Measurements from ENCODE around the gene NTRK3.

Gene NTRK3

DNA sequence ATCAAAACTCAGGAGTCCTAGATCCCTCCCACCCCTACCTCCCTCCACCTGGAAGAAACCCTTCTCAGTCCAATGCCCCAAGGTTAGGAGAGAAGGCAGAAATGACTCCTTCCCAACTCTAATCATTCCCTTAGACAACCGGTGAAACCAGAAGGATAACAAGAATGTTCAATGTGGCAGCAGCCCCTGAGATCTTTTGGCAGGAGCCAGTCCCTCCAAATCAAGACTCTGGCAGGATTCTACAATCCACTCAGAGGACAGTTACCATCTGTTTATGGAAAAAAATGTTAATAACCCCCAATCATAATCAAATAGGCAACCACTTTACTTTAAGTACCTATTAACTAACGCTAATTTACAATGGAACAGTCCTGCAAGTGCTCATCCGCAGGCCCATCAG is 136.5 kb downstream of the NTRK3 start:
- DNase-seq (ENCODE audit: low read depth in 2 of 2), result no peak

GRCh38 chr15:88118741-88119140 is 137.8 kb downstream of the NTRK3 start:
- DNase-seq (ENCODE audit: low read depth in 2 of 2), result no peak

DNA sequence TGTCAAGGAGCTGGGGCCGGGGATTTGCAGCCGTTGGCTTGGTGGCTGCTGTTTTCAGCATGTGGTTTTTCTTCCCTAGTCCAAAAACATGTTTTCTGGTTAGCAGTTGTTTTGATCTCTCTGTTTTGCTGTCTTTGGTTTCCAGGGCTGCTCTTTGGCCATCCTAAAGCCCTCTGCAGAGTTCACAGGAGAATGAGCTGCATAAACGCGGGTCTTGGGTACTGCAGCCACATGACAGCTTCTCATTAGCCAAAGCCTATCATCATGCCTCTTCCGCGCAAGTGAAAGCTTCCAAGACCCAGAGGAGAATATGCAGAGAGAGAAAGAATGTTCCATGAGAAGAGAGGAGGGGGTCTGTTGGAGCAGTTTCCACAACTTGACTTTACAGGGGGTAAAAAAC is 138.5 kb downstream of the NTRK3 start:
- no peak for DNase-seq (ENCODE audit: low read depth in 2 of 2)

- DNase-seq (ENCODE audit: low read depth in 2 of 2), result no peak
Measured at GRCh38 chr15:88115486-88116152, 140.9 kb downstream of the NTRK3 start.

DNA sequence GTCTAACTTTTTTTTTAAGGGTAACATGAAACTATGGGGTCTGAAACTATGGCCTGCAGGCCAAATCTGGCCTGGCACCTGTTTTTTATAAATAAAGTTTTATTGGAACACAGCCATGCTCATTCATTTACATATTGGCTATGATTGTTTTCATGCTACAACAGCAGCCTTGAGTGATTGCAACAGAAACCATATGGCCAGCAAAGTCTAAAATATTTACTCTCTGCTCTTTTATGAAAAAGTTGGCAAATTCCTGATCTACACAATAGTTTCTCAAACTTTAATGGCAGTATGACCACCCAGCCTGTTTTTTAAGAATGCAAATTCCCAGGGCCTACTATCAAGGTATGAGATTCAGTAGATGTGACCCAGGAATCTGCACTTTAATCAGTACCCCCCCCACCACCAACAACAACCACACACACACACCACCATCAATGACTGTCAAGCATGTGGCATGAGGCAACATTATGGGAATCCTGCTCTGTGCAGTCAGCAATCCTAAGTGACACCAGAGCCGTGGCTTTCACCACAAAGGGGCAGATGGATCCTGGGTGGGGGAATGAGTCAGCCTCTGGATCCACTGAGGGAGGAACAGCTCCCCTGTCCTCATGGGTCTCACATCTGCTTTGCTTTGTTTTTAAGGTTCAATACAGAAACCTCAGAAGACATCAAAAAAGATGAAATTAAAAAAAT is 142.8 kb downstream of the NTRK3 start:
- DNase-seq (ENCODE audit: low read depth in 2 of 2), result no peak

DNA sequence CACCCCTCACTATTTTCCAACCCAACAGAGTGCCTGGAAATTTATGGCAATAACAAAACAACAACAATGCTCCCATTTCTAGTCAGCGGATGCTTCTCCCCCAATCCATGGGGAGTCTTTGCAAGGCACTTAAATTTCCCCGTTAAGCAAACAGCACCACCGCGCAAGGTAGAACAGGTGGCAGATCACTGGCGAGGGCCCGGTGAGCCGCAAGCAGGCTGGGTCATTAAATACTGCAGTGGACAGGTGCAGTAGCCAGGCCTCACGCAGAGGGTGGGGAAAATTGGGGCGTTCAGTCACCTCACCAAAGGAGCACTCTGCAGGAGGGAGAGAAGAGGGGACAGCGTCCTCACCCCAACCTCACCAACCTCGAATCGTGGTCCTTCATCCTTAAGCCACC is 147.5 kb downstream of the NTRK3 start:
- no peak for DNase-seq (ENCODE audit: low read depth in 2 of 2)

- DNase-seq (ENCODE audit: low read depth in 2 of 2), result no peak
Measured at GRCh38 chr15:88108477-88108876, 148.1 kb downstream of the NTRK3 start.

- DNase-seq (ENCODE audit: low read depth in 2 of 2), result no peak
Measured at GRCh38 chr15:88106074-88106473, 150.5 kb downstream of the NTRK3 start.

DNA sequence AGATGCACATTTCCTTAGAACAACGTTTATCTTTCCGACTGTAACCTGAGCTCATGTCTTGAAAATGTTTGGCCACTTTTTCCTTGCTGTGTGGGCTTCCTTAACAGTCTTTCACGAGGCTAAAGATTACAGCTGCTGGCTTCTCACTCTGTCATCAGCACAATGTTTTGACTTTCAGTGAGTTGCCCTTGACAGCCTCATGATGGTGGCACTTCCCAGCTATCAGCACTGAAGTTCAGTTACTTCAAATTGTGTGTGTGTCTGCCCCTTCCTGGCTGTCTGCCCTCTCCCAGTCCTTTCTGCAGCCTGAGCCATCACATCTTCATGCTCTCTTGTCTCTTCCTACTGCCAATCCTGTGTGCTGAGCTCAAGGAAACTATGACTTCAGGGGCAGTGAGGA is 152.2 kb downstream of the NTRK3 start:
- DNase-seq (ENCODE audit: low read depth in 2 of 2), result no peak

DNA sequence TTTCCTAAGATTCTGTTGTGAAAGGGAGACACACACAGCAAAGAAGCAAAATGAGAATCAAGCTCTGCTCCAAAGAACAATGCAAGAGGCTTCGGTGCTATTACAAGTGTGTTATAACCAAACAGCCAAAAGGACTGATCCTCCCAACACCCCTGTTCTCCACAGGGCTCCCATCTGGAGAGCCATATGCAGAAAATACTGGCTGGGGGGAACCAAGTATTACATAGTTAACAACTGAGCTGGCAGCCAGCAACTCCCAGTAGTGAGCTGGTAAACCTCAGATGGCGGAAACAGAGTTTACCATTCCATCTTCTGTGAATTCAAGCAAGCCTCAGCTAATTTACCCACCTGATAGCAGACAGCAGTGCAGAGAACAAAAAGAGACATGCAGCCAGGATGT is 156.4 kb downstream of the NTRK3 start:
- no peak for DNase-seq (ENCODE audit: low read depth in 2 of 2)

DNA sequence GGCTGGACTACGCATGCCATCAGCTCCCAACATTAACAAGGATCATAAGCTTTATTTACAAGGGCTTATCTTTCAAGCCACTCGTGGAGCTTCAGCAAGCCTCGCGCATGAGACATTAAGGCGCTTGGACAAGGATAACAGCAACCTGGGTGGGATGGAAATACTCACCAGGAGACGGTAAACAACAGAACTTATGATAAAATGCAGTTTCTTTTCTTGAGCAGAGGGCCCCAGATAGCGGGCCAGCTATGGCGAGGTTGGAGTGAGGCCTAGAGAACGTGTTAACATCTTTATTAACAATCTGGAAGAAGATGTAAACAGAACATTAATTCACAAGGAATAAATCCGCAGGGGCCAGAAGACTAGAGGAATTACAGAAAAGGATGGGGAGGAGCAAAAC is 158.2 kb downstream of the NTRK3 start:
- DNase-seq (ENCODE audit: low read depth in 2 of 2), result no peak

DNA sequence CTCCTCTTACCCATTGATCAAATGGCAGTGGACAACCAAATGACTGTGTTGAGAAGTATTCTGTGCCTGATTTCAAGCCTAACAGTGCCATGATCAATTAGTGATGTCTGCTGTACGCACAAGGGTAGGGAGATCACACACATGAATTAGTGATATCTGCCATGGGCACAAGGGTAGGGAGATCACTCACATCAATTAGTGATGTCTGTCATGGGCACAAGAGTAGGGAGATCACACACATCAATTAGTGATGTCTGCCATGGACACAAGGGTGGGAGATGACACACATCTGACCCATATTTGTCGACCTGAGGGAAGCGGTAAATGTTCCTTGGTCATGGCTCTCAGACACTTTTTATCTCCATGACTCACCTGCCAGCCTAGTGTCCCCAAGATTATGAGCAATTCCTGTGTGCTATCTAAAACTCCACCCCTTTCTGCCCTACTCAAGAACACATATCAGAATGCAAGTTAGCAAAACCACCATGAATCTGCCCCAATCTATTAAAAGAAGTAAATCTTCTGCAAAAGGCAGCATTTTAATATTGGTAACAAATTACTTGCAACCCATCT is 165.0 kb downstream of the NTRK3 start:
- DNase-seq (ENCODE audit: low read depth in 2 of 2), result no peak

DNA sequence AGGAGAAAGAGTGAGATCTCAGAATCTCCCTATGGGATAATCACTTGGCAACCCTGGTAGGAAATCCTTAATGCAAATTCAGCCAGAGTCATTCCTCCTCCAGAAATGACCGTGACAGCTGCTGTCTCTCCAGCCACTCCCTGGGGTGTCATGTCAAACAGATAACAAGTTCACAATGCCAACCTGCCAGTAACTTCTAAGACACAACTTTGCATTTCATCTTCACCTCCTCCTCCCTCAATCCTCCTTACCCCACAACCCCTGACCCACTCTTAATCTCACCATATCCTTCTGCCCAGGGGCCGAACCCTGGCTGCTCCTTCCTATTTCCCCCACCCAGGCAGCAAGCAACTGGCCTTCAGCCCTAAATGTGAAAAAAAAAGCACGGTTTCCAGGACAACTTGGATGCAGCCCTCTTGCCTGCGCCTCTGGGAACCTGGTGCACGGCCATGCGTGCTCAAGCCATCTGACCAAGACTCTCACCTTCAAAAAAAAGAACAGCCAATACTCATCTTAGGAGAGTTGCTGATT is 166.0 kb downstream of the NTRK3 start:
- no peak for DNase-seq (ENCODE audit: low read depth in 2 of 2)

GRCh38 chr15:88089731-88090130 is 166.8 kb downstream of the NTRK3 start:
- no peak for DNase-seq (ENCODE audit: low read depth in 2 of 2)

DNA sequence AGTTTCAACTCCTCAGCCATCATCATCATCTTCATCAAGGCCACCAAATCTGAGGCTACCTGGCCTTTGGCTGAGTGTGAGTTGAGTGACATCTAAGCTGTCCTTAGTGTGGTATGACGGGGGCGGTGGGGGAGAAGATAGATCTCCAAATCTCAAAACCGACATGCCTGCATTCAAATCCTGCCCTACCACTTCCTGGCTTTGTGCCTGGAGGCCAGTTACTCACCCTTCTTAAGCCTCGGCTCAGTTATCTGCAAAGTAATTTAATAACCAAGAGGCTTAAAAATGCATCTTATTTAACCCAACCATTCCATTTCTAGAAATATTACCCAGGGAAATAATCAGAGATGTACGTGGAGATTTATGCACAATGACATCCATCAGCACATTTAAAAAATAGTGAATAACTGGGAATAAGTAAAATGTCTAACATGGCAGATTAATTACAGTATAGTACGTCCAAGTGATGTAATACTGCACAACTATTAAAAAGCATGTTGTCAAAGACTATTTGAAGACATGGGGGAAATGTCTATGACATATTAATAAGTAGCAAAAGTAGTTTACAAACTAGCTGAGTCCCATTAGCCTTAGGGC is 167.4 kb downstream of the NTRK3 start:
- no peak for DNase-seq (ENCODE audit: low read depth in 2 of 2)

GRCh38 chr15:88083811-88084760 is 172.5 kb downstream of the NTRK3 start:
- no peak for DNase-seq (ENCODE audit: low read depth in 2 of 2)

GRCh38 chr15:88080616-88081015 is 175.9 kb downstream of the NTRK3 start:
- DNase-seq (ENCODE audit: low read depth in 2 of 2), result no peak

- DNase-seq (ENCODE audit: low read depth in 2 of 2), result no peak
Measured at GRCh38 chr15:88077296-88078020, 179.1 kb downstream of the NTRK3 start.

- DNase-seq (ENCODE audit: low read depth in 2 of 2), result no peak
Measured at GRCh38 chr15:88076328-88076727, 180.2 kb downstream of the NTRK3 start.

DNA sequence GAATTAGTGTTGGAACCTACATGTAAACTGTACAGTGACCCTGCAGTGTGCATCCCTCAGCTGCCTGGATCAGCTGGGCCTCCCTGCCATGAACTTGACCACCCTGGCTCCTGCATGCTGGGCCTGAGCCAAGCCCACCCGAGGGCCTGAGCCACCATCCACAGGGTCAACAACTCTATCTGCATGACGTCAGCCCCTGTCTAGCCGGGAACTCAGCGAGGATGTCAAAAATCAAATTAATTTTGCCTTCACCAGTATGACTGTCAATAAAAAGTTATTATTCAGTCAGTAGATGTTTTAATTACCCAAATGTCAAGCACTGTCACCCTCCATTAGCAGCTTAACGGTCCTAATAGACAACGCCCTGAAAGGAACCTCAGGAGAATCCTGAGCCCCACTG is 181.4 kb downstream of the NTRK3 start:
- no peak for DNase-seq (ENCODE audit: low read depth in 2 of 2)

DNA sequence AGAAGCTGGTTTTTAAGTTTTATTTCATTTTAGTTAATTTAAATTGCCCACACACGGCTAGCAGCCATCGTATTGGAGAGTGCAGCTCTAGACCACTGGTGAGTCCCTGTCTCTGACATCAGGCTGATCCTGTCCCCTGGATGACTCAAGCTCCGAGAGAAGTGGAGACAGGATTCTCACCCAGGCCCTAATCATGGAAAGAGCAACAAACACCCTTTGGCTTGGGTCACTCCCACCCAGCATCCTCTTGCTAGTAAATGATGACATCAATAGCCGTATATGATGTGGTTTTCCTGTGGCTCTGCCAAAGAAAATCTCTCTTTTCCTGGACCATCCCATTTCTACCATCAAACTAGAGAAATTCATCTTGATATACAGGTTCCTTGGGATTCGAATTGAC is 182.2 kb downstream of the NTRK3 start:
- no peak for DNase-seq (ENCODE audit: low read depth in 2 of 2)

All from activated CD4-positive, alpha-beta T cell treated with anti-CD3 and anti-CD28 coated beads for 24 hours (primary cell).